ENCODE data around the gene COX4I2.

The COX4I2 gene

DNA sequence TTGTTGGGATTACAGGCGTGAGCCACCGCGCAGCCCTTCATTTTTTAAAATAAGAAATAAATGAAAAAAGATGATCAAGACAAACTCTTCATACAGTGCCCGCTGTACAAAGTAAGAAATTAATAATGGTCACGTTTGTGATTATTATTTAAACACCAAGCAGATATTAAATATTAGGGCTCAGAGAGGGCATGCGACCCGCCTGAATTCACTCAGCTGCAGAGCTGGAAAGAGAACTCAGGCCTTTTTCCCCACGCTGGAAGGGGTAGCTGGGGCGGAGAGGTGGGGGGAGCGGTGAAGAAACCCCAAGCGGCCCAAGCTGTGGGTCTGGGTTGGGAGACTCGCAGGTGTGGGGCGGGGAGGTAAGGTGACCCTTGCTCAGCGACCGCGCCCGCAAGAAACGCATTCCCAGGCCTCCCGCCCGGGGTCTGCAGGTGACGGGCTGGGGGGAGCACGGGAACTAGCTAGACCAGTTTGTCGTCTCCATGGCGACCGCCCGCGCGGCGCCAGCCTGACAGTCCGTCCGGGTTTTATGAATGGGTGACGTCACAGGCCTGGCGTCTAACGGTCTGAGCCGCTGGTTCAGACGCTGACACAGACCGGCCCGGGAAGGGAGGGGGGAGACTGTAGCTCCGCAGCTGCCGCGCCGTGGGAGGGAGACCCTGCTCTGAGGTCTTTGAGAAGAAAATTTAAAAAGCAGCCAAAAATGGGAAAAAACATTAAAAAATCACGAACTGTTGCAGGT lies 33.7 kb upstream of the COX4I2 start (continued):
- TF ChIP-seq PRDM10 (tag by site-specific recombination; IDR thresholded peaks at IDR 0.05): peak; percentile 74
- no peak for TF ChIP-seq BCL11B (tag by site-specific recombination; IDR thresholded peaks at IDR 0.05; ENCODE audit: low read depth)
- TF ChIP-seq ZNF16 (tag by site-specific recombination; IDR thresholded peaks at IDR 0.05; ENCODE audit: low read depth): no peak
- TF ChIP-seq GLIS2 (tag by site-specific recombination; IDR thresholded peaks at IDR 0.05): peak; percentile 73
- no peak for TF ChIP-seq KLF9 (tag by site-specific recombination; IDR thresholded peaks at IDR 0.05; ENCODE audit: low read depth)
- TF ChIP-seq ZNF214 (tag by site-specific recombination; IDR thresholded peaks at IDR 0.05; ENCODE audit: borderline replicate concordance): no peak
- peak; percentile 88 for TF ChIP-seq GLIS1 (tag by site-specific recombination; IDR thresholded peaks at IDR 0.05)
- TF ChIP-seq ZBTB21 (tag by site-specific recombination; IDR thresholded peaks at IDR 0.05): peak; percentile 94
- TF ChIP-seq ZNF132 (tag by site-specific recombination; IDR thresholded peaks at IDR 0.05; ENCODE audit: borderline replicate concordance): no peak
- TF ChIP-seq ZNF48 (tag by site-specific recombination; IDR thresholded peaks at IDR 0.05): no peak
- TF ChIP-seq ZNF514 (tag by site-specific recombination; IDR thresholded peaks at IDR 0.05): no peak
- no peak for TF ChIP-seq ZNF707 (tag by site-specific recombination; IDR thresholded peaks at IDR 0.05)
- peak; percentile 58 for TF ChIP-seq ZNF76 (tag by site-specific recombination; IDR thresholded peaks at IDR 0.05; ENCODE audit: borderline replicate concordance, low read depth)
- TF ChIP-seq, protein P1, sequence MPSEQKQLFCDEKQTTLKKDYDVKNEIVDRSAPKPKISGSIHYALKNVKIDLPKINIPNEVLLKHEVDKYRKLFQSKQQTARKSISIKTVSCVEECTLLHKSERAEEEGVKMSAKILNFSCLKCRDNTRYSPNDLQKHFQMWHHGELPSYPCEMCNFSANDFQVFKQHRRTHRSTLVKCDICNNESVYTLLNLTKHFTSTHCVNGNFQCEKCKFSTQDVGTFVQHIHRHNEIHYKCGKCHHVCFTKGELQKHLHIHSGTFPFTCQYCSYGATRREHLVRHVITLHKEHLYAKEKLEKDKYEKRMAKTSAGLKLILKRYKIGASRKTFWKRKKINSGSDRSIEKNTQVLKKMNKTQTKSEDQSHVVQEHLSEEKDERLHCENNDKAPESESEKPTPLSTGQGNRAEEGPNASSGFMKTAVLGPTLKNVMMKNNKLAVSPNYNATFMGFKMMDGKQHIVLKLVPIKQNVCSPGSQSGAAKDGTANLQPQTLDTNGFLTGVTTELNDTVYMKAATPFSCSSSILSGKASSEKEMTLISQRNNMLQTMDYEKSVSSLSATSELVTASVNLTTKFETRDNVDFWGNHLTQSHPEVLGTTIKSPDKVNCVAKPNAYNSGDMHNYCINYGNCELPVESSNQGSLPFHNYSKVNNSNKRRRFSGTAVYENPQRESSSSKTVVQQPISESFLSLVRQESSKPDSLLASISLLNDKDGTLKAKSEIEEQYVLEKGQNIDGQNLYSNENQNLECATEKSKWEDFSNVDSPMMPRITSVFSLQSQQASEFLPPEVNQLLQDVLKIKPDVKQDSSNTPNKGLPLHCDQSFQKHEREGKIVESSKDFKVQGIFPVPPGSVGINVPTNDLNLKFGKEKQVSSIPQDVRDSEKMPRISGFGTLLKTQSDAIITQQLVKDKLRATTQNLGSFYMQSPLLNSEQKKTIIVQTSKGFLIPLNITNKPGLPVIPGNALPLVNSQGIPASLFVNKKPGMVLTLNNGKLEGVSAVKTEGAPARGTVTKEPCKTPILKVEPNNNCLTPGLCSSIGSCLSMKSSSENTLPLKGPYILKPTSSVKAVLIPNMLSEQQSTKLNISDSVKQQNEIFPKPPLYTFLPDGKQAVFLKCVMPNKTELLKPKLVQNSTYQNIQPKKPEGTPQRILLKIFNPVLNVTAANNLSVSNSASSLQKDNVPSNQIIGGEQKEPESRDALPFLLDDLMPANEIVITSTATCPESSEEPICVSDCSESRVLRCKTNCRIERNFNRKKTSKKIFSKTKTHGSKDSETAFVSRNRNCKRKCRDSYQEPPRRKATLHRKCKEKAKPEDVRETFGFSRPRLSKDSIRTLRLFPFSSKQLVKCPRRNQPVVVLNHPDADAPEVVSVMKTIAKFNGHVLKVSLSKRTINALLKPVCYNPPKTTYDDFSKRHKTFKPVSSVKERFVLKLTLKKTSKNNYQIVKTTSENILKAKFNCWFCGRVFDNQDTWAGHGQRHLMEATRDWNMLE (tag by site-specific recombination; conservative IDR thresholded peaks at IDR 0.05; ENCODE audit: low read depth): no peak
- no peak for TF ChIP-seq ZNF280D (tag by site-specific recombination; IDR thresholded peaks at IDR 0.05)
- peak; percentile 60 for TF ChIP-seq ZBTB20 (tag by site-specific recombination; IDR thresholded peaks at IDR 0.05)
- no peak for TF ChIP-seq ZFP37 (tag by site-specific recombination; IDR thresholded peaks at IDR 0.05)
- peak; percentile 56 for TF ChIP-seq ZNF341 (tag by site-specific recombination; IDR thresholded peaks at IDR 0.05; ENCODE audit: low read depth)
- no peak for TF ChIP-seq ZNF394 (tag by site-specific recombination; IDR thresholded peaks at IDR 0.05; ENCODE audit: borderline replicate concordance)
- no peak for TF ChIP-seq ZNF121 (tag by site-specific recombination; IDR thresholded peaks at IDR 0.05)
- no peak for TF ChIP-seq MZF1 (tag by site-specific recombination; IDR thresholded peaks at IDR 0.05; ENCODE audit: borderline replicate concordance)
